ENCODE measurements around the gene BAX. TPM values are rescaled to one million over a fixed set of nuclear protein-coding genes. Genes with fewer than 3 reads are reported as not detected.

The BAX gene
- total and polyA plus RNA-seq, 2 of the 4 experiments (the other 2 are of a cell fraction): 23.3 to 169 TPM

DNA sequence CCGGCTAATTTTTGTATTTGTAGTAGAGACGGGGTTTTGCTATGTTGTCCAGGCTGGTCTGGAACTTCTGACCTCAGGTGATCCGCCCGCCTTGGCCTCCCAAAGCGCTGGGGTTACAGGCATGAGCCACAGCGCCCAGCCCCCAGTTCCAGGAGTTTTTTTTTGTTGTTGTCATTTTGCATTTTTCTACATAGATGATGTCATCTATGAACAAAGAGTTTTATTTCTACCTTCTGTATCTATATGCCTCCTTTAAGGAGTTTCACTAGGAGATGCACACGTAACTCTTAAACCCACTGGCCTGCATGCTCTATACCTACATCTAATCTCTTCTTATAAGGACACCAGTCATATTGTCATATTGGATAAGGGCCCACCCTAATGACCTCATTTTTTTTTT lies 16.4 kb upstream of the BAX start:
- H3K9me1 ChIP-seq (ENCODE audit: insufficient read depth, low read length): no peaks in the 10 kb centered on the region
- H3K79me1 ChIP-seq (ENCODE audit: low read depth in 1 of 2, low read length in 2 of 2): no peaks in the 10 kb centered on the region; a peak in 1 of 4 replicates
- H3K4me2 ChIP-seq (ENCODE audit: low read depth, low read length): no peak overlapping the region
- no peak overlapping the region for H3K27ac ChIP-seq (ENCODE audit: insufficient read depth, low read length)
- H3K56ac ChIP-seq (ENCODE audit: extremely low read depth, insufficient read depth, low read length): no peak overlapping the region
- DNase-seq (no peak), ATAC-seq (ENCODE audit: low read depth) (no peak)
- TF ChIP-seq MAZ (IDR thresholded peaks at IDR 0.05; ENCODE audit: borderline replicate concordance, low read depth, low read length) (no peak), MXI1 (IDR thresholded peaks at IDR 0.05; ENCODE audit: borderline replicate concordance, low read depth, low read length) (no peak), NFE2L2 (IDR thresholded peaks at IDR 0.05; ENCODE audit: low read depth, low read length) (no peak), RCOR1 (IDR thresholded peaks at IDR 0.05; ENCODE audit: insufficient replicate concordance, low read length) (no peak), CHD1 (IDR thresholded peaks at IDR 0.05; ENCODE audit: low read depth, low read length) (no peak), SMC3 (IDR thresholded peaks at IDR 0.05; ENCODE audit: low read depth, low read length) (no peak), RFX5 (IDR thresholded peaks at IDR 0.05; ENCODE audit: low read depth, low read length) (no peak), FOS (IDR thresholded peaks at IDR 0.05; ENCODE audit: low read depth, low read length) (no peak), MAFK (IDR thresholded peaks at IDR 0.05; ENCODE audit: low read depth, low read length) (no peak), RAD21 (IDR thresholded peaks at IDR 0.05; ENCODE audit: low read length) (no peak), POLR2A (IDR thresholded peaks at IDR 0.05; ENCODE audit: low read depth, low read length) (no peak)
- TF ChIP-seq, protein P1, sequence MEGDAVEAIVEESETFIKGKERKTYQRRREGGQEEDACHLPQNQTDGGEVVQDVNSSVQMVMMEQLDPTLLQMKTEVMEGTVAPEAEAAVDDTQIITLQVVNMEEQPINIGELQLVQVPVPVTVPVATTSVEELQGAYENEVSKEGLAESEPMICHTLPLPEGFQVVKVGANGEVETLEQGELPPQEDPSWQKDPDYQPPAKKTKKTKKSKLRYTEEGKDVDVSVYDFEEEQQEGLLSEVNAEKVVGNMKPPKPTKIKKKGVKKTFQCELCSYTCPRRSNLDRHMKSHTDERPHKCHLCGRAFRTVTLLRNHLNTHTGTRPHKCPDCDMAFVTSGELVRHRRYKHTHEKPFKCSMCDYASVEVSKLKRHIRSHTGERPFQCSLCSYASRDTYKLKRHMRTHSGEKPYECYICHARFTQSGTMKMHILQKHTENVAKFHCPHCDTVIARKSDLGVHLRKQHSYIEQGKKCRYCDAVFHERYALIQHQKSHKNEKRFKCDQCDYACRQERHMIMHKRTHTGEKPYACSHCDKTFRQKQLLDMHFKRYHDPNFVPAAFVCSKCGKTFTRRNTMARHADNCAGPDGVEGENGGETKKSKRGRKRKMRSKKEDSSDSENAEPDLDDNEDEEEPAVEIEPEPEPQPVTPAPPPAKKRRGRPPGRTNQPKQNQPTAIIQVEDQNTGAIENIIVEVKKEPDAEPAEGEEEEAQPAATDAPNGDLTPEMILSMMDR (conservative IDR thresholded peaks at IDR 0.05; ENCODE audit: low read depth, low read length): no peak
- TF ChIP-seq, protein P2, sequence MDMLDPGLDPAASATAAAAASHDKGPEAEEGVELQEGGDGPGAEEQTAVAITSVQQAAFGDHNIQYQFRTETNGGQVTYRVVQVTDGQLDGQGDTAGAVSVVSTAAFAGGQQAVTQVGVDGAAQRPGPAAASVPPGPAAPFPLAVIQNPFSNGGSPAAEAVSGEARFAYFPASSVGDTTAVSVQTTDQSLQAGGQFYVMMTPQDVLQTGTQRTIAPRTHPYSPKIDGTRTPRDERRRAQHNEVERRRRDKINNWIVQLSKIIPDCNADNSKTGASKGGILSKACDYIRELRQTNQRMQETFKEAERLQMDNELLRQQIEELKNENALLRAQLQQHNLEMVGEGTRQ (IDR thresholded peaks at IDR 0.05; ENCODE audit: low read depth, low read length): no peak
- H4K20me1 ChIP-seq (ENCODE audit: insufficient read depth, low read length): no peaks in the 10 kb centered on the region
- no peak overlapping the region for H3K14ac ChIP-seq (replicated peaks; ENCODE audit: low read depth, low read length)
- ChIA-PET POLR2A (ENCODE audit: unreplicated experiment) (no interaction called here), CTCF (no interaction called here)
- H3K36me3 ChIP-seq (ENCODE audit: control insufficient read depth, insufficient read depth, low read length): no peaks in the 10 kb centered on the region
- no peak overlapping the region for H3K9ac ChIP-seq (ENCODE audit: low read depth, low read length)
- no peak overlapping the region for H2AFZ ChIP-seq (replicated peaks; ENCODE audit: low read length, poor library complexity)
- H2BK5ac ChIP-seq (ENCODE audit: low read depth, low read length, poor library complexity, severe bottlenecking): no peak overlapping the region
- no peak overlapping the region for H3K4ac ChIP-seq (ENCODE audit: low read depth, low read length)
- in situ Hi-C loops (cut with MboI; ENCODE audit: low sequenced_read_pairs): no loop called here
- intact Hi-C loops (cut with micrococcal nuclease): no loop called here
- H3K27me3 ChIP-seq (ENCODE audit: control insufficient read depth, insufficient read depth, low read length): no peaks in the 10 kb centered on the region
- H2BK20ac ChIP-seq (ENCODE audit: low read depth, low read length): no peak overlapping the region
- H3K18ac ChIP-seq (ENCODE audit: low read depth, low read length): no peak overlapping the region
- H3K4me1 ChIP-seq (ENCODE audit: control insufficient read depth, insufficient read depth, low read length): no peaks in the 10 kb centered on the region
- no peak overlapping the region for H3K4me3 ChIP-seq (ENCODE audit: insufficient read depth, low read depth, low read length)
- no peak overlapping the region for H4K5ac ChIP-seq (ENCODE audit: low read depth, low read length)
- peaks cover 7% of the 10 kb centered on the region; the same call in 1 of the 2 replicates for H3K9me3 ChIP-seq (ENCODE audit: control insufficient read depth, insufficient read depth, low read length)
- no TSS peak for BruUV-seq (replicated peaks)
- no peak overlapping the region for H2BK120ac ChIP-seq (ENCODE audit: low read depth, low read length)
- H2AK5ac ChIP-seq (ENCODE audit: low read depth, low read length): no peak overlapping the region
- no peak overlapping the region for H4K91ac ChIP-seq (ENCODE audit: insufficient read depth, low read depth, low read length)
- dilution Hi-C loops (cut with HindIII; ENCODE audit: low sequenced_read_pairs, unreplicated experiment): no loop called here
- WGBS, 2 experiments (ENCODE audit: extremely low coverage in 2 of 2, insufficient read length in 1 of 2): 43% methylated on average over 1 of the region's 7 CpGs; no CpG with 5 or more reads in 1 of the 2 experiments
- no peak overlapping the region for H3K23ac ChIP-seq (ENCODE audit: low read depth, low read length)
- no peak overlapping the region for H2AK9ac ChIP-seq (replicated peaks; ENCODE audit: low read depth, low read length, poor library complexity)
- no peak overlapping the region for H2BK15ac ChIP-seq (ENCODE audit: low read depth, low read length)
- H4K8ac ChIP-seq (ENCODE audit: low read depth in 2 of 2, low read length in 2 of 2): no peak overlapping the region

All from IMR-90 (cell line).